ENCODE measurements around the gene SLC34A1. TPM values are rescaled to one million over a fixed set of nuclear protein-coding genes. Genes with fewer than 3 reads are reported as not detected.
"Not testable (repeated sequence)": the region's sequence is repeated elsewhere in the genome, so short reads cannot be mapped to it uniquely, and the experiment has no call there.

Gene SLC34A1
- total RNA-seq, 1 donor from 2014 or later, result not detected

DNA sequence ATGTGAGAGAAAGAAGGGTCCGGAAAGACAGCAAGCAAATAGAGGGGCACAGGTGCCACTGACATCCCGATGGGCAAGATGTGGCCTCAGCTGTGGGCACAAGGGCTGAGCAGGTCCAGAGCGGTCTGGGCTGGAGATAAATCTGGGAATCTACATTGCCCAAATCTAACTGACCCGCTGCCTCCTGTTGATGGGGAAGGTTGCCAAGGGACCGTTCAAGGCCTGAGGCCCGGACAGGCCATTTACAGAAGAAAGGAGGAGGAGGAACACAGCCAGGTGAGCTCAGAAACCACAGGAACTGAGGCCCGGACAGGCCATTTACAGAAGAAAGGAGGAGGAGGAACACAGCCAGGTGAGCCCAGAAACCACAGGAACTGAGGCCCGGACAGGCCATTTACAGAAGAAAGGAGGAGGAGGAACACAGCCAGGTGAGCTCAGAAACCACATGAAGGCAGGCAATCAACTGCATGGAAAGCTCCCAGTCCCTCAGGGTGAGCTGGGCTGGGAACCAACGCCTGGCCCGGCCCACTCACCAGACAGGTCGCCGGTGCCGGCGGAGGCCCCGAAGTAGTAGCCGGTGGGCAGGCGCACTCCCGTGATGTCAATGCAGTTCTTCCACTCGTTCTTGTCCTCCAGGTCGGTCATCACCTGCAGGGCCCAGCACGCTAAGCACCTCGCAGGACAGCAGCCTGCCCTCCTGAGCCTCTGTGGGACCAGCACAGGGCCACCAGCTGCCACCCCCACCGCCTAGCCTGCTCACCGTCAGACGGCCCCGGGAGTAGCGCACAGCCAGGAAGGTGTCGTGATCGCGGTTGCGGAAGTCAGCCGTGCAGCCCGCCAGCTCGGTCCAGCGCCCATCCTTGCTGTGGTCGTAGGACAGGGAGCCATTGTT lies 47.4 kb upstream of the SLC34A1 start:
- no peak for ATAC-seq (ENCODE audit: low read depth)
- H3K9me3 Mint-ChIP-seq, result no peaks in the 10 kb centered on the region
- no peak for DNase-seq
- peaks cover 9% of the 10 kb centered on the region for H3K4me1 Mint-ChIP-seq
- intact Hi-C loops (cut with micrococcal nuclease), result loop anchor here (2.0 kb wide), 1 partner anchor 18 kb away; no protein-coding TSS in a partner anchor
- TF ChIP-seq, protein P1, sequence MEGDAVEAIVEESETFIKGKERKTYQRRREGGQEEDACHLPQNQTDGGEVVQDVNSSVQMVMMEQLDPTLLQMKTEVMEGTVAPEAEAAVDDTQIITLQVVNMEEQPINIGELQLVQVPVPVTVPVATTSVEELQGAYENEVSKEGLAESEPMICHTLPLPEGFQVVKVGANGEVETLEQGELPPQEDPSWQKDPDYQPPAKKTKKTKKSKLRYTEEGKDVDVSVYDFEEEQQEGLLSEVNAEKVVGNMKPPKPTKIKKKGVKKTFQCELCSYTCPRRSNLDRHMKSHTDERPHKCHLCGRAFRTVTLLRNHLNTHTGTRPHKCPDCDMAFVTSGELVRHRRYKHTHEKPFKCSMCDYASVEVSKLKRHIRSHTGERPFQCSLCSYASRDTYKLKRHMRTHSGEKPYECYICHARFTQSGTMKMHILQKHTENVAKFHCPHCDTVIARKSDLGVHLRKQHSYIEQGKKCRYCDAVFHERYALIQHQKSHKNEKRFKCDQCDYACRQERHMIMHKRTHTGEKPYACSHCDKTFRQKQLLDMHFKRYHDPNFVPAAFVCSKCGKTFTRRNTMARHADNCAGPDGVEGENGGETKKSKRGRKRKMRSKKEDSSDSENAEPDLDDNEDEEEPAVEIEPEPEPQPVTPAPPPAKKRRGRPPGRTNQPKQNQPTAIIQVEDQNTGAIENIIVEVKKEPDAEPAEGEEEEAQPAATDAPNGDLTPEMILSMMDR (IDR thresholded peaks at IDR 0.05), result no peak
- no peaks in the 10 kb centered on the region for H3K27me3 Mint-ChIP-seq
- ChIA-PET POLR2A (interaction anchor here (0.5 kb wide), 1 partner anchor 37 kb away, joined by 3 read pairs; no protein-coding TSS in a partner anchor), CTCF (no interaction called here)
- no peak overlapping the region for H3K4me3 Mint-ChIP-seq
- peaks cover 85% of the 10 kb centered on the region for H3K36me3 Mint-ChIP-seq (ENCODE audit: low read depth)
- no peak overlapping the region for H3K27ac Mint-ChIP-seq

DNA sequence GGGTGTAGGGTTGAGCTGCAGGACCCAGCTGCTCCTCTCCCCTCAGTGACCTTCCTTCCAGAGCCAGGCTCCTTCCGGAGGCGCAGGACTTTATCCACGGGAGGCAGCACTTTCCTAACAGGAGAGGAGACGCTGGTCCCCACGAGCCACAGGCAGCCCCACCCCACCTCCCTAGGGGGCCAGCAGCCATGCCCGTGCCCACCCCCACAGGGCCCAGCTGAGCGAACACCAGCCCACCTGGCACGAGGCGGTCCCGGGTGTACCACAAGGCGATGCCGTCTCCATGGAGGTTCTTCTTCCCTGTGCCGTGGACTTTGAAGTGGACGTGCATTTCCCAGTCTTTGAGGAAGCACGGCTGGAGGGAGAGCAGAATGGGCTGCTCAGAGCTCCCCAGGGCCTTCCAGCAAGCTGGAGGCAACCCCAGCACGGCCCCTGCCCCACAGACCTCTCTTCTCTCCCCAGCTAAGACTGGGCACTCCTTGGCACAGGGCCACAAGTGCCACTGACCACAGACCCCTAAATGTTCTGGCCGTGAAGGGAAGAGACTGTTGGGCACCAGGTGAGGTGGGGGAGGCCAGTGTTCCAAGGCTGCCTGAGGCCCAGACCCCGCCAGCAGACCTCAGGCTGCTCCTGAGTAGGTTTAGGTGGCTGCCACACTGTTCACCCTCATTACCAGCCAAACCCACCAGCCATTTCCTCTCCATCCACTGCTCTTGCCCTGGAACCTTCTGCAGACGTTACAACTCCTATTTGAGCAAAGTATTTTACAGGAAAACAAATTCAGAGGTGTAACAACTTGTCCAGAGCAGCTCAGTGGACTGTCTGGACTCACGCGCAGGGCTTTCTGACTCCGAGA lies 45.8 kb upstream of the SLC34A1 start:
- Mint-ChIP-seq H3K36me3 (ENCODE audit: low read depth) (peaks cover 74% of the 10 kb centered on the region), H3K9me3 (no peaks in the 10 kb centered on the region), H3K27ac (no peak overlapping the region), H3K27me3 (no peaks in the 10 kb centered on the region), H3K4me1 (peaks cover 7% of the 10 kb centered on the region), H3K4me3 (no peak overlapping the region)
- intact Hi-C loops (cut with micrococcal nuclease), result no loop called here
- TF ChIP-seq, protein P1 (IDR thresholded peaks at IDR 0.05), result no peak
- CTCF ChIA-PET, result interaction anchor here (1.0 kb wide), 1 partner anchor 65 kb away, joined by 3 read pairs; no protein-coding TSS in a partner anchor
- POLR2A ChIA-PET, result no interaction called here
- DNase-seq, result no peak
- ATAC-seq (ENCODE audit: low read depth), result no peak

DNA sequence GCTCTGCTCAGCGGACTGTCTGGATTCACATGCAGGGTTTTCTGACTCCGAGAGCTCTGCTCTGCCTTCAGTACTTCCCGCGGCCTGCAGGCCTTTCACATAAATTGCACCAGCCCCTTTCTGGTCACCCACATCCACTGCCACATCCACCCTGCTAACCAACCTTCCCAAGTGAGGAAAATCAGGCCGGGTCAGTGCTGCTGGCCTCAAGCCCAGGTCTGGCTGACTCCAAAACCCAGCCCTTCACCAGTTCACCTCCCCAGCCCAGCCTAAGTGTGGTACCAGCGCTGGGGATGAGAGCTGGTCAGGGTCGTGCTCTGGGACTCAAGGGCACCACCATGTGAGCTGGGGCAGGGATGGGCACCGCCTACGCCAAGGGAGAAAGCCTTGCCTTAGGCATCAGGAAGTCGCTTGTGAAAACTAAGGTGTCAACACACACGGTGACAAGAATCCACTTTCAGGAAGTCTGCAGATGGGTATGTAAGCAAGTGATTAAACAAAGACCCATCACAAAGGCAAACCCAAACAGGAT lies 45.1 kb upstream of the SLC34A1 start:
- intact Hi-C loops (cut with micrococcal nuclease), result no loop called here
- no peak for ATAC-seq (ENCODE audit: low read depth)
- H3K4me3 Mint-ChIP-seq, result no peak overlapping the region
- ChIA-PET POLR2A (no interaction called here), CTCF (interaction anchor here (1.0 kb wide), 1 partner anchor 65 kb away, joined by 3 read pairs; no protein-coding TSS in a partner anchor)
- peaks cover 4% of the 10 kb centered on the region for H3K4me1 Mint-ChIP-seq
- H3K27me3 Mint-ChIP-seq, result no peaks in the 10 kb centered on the region
- peaks cover 70% of the 10 kb centered on the region for H3K36me3 Mint-ChIP-seq (ENCODE audit: low read depth)
- DNase-seq, result no peak
- H3K9me3 Mint-ChIP-seq, result no peaks in the 10 kb centered on the region
- H3K27ac Mint-ChIP-seq, result no peak overlapping the region
- TF ChIP-seq, protein P1 (IDR thresholded peaks at IDR 0.05), result no peak

DNA sequence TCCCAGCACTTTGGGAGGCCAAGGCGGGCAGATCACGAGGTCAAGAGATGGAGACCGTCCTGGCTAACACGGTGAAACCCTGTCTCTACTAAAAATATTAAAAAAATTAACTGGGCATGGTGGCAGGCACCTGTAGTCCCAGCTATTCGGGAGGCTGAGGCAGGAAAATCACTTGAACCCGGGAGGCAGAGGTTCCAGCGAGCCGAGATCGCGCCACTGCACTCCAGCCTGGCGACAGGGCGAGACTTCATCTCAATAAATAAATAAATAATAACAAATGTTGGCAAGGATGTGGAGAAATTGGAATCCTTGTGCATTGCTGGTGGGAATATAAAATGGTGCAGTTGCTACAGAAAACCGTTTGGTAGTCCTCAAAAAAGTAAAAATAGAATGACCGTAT lies 41.2 kb upstream of the SLC34A1 start:
- DNase-seq; ATAC-seq (ENCODE audit: low read depth); intact Hi-C loops (cut with micrococcal nuclease); H3K9me3 Mint-ChIP-seq; POLR2A ChIA-PET; H3K27me3 Mint-ChIP-seq; H3K27ac Mint-ChIP-seq; H3K4me3 Mint-ChIP-seq; CTCF ChIA-PET: not testable (repeated sequence)
- Mint-ChIP-seq H3K4me1 (peaks cover 14% of the 10 kb centered on the region), H3K36me3 (ENCODE audit: low read depth) (peaks cover 56% of the 10 kb centered on the region)

DNA sequence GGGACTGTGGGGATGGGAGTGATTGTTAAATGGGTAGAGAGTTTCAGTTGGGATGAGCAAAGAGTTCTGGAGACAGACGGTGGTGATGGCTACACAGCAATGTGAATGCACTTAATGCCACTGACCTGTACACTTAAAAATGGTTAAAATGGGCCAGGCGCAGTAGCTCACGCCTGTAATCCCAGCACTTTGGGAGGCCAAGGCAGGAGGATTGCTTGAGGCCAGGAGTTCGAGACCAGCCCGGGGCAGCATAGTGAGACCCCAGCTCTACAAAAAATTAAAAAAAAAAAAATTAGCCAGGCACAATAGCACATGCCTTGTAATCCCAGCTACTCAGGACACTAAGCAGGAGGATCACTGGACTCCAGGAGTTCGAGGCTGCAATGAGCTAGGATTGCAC lies 40.5 kb upstream of the SLC34A1 start:
- ChIA-PET CTCF (interaction anchor here (1.5 kb wide), 1 partner anchor 26 kb away, joined by 4 read pairs; no protein-coding TSS in a partner anchor), POLR2A (interaction anchor here (0.6 to 0.7 kb wide), 2 partner anchors 13 to 82 kb away, joined by 3 read pairs; partner anchors contain the start of gene GRK6)
- no peaks in the 10 kb centered on the region for H3K27me3 Mint-ChIP-seq
- DNase-seq (no peak), ATAC-seq (ENCODE audit: low read depth) (no peak)
- no peaks in the 10 kb centered on the region for H3K9me3 Mint-ChIP-seq
- no peak overlapping the region for H3K4me3 Mint-ChIP-seq
- H3K27ac Mint-ChIP-seq, result no peak overlapping the region
- TF ChIP-seq, protein P1 (IDR thresholded peaks at IDR 0.05), result no peak
- intact Hi-C loops (cut with micrococcal nuclease), result no loop called here
- H3K36me3 Mint-ChIP-seq (ENCODE audit: low read depth), result peaks cover 49% of the 10 kb centered on the region
- peaks cover 16% of the 10 kb centered on the region for H3K4me1 Mint-ChIP-seq
